HEK293 (cell line): ENCODE results near the gene DENND1A.

Experiments
- ZNF274 ChIP-seq, 2 experiments: fragments of 200-500 bp in 1 of 2; fragments of 450-650 bp in 1 of 2; sonication (Bioruptor generic) in 1 of 2; formaldehyde crosslinking in 1 of 2; IDR thresholded peaks; 2 replicates each; pipeline versions ENCODE4 v1.5.1 to v1.6.1; 2014 to 2016; ENCODE audit warnings: borderline replicate concordance in 1 of 2, inconsistent platforms in 1 of 2, low read length in 1 of 2, missing biosample characterization in 1 of 2, missing genetic modification characterization in 1 of 2
- ZNF350 ChIP-seq: fragments of 450-650 bp; formaldehyde crosslinking; IDR thresholded peaks from 2 replicates; pipeline ENCODE4 v1.5.0; 2017; ENCODE audit warnings: missing biosample characterization, mild to moderate bottlenecking, missing genetic modification characterization
- ZNF629 ChIP-seq: fragments of 450-650 bp; formaldehyde crosslinking; IDR thresholded peaks from 2 replicates; pipeline ENCODE4 v1.5.1; 2017; ENCODE audit warnings: missing biosample characterization, missing genetic modification characterization
- TF ChIP-seq, protein P1 (sequence below): fragments of 450-650 bp; formaldehyde crosslinking; IDR thresholded peaks from 2 replicates; pipeline ENCODE4 v1.5.1; 2016; ENCODE audit warnings: missing biosample characterization, missing genetic modification characterization
- TF ChIP-seq, protein P2 (sequence below): fragments of 450-650 bp; formaldehyde crosslinking; IDR thresholded peaks from 2 replicates; pipeline ENCODE4 v1.5.1; 2016; ENCODE audit warnings: missing biosample characterization, missing genetic modification characterization, low read depth
- TF ChIP-seq, protein P3 (sequence below): sonication (generic); formaldehyde crosslinking; IDR thresholded peaks from 2 replicates; pipeline ENCODE4 v1.8.1; 2022; ENCODE audit warnings: mild to moderate bottlenecking, moderate library complexity, missing genetic modification reagents

DNA sequence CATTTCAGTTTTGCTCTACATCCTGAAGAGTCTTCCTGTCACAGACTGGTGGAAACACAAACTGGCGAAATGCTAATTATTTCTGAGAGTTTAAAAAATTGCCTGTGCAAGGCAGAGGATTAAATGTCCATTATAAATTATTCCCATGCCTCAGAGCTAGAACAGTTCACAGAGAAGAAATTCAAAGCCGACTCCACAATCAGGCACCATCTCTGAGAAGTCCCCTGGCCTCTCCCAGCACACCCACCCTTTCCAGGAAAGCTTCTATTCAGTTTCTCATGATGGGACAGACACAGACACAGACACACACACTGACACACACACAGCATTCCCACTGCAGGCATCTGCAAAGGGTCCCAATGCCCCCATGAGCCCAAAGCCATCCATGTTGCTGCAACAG, 253.1 kb downstream of the DENND1A start:
- TF ChIP-seq, protein P1, sequence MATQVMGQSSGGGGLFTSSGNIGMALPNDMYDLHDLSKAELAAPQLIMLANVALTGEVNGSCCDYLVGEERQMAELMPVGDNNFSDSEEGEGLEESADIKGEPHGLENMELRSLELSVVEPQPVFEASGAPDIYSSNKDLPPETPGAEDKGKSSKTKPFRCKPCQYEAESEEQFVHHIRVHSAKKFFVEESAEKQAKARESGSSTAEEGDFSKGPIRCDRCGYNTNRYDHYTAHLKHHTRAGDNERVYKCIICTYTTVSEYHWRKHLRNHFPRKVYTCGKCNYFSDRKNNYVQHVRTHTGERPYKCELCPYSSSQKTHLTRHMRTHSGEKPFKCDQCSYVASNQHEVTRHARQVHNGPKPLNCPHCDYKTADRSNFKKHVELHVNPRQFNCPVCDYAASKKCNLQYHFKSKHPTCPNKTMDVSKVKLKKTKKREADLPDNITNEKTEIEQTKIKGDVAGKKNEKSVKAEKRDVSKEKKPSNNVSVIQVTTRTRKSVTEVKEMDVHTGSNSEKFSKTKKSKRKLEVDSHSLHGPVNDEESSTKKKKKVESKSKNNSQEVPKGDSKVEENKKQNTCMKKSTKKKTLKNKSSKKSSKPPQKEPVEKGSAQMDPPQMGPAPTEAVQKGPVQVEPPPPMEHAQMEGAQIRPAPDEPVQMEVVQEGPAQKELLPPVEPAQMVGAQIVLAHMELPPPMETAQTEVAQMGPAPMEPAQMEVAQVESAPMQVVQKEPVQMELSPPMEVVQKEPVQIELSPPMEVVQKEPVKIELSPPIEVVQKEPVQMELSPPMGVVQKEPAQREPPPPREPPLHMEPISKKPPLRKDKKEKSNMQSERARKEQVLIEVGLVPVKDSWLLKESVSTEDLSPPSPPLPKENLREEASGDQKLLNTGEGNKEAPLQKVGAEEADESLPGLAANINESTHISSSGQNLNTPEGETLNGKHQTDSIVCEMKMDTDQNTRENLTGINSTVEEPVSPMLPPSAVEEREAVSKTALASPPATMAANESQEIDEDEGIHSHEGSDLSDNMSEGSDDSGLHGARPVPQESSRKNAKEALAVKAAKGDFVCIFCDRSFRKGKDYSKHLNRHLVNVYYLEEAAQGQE (tag by site-specific recombination) = no peak
- TF ChIP-seq, protein P2, sequence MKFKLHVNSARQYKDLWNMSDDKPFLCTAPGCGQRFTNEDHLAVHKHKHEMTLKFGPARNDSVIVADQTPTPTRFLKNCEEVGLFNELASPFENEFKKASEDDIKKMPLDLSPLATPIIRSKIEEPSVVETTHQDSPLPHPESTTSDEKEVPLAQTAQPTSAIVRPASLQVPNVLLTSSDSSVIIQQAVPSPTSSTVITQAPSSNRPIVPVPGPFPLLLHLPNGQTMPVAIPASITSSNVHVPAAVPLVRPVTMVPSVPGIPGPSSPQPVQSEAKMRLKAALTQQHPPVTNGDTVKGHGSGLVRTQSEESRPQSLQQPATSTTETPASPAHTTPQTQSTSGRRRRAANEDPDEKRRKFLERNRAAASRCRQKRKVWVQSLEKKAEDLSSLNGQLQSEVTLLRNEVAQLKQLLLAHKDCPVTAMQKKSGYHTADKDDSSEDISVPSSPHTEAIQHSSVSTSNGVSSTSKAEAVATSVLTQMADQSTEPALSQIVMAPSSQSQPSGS (tag by site-specific recombination) = no peak
- TF ChIP-seq ZNF350 = no peak
- no peak for TF ChIP-seq ZNF629 (tag by site-specific recombination)
- no peak for TF ChIP-seq ZNF274 (IDR thresholded peaks at IDR 0.05; ENCODE audit: low read length)
- TF ChIP-seq ZNF274 (tag by site-specific recombination; IDR thresholded peaks at IDR 0.05; ENCODE audit: borderline replicate concordance) = no peak
- TF ChIP-seq, protein P3, sequence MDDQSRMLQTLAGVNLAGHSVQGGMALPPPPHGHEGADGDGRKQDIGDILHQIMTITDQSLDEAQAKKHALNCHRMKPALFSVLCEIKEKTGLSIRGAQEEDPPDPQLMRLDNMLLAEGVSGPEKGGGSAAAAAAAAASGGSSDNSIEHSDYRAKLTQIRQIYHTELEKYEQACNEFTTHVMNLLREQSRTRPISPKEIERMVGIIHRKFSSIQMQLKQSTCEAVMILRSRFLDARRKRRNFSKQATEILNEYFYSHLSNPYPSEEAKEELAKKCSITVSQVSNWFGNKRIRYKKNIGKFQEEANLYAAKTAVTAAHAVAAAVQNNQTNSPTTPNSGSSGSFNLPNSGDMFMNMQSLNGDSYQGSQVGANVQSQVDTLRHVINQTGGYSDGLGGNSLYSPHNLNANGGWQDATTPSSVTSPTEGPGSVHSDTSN (CRISPR knock-in tag) = no peak
